GM19193 (cell line): ENCODE data around the gene CELF5.

ENCODE experiments used
- POLR2A ChIP-seq: IDR thresholded peaks from 4 replicates; pipeline ENCODE4 v1.6.1; 2011; ENCODE audit not compliant: insufficient read depth, insufficient read length; ENCODE audit errors: extremely low read depth

CELF5 gene

DNA sequence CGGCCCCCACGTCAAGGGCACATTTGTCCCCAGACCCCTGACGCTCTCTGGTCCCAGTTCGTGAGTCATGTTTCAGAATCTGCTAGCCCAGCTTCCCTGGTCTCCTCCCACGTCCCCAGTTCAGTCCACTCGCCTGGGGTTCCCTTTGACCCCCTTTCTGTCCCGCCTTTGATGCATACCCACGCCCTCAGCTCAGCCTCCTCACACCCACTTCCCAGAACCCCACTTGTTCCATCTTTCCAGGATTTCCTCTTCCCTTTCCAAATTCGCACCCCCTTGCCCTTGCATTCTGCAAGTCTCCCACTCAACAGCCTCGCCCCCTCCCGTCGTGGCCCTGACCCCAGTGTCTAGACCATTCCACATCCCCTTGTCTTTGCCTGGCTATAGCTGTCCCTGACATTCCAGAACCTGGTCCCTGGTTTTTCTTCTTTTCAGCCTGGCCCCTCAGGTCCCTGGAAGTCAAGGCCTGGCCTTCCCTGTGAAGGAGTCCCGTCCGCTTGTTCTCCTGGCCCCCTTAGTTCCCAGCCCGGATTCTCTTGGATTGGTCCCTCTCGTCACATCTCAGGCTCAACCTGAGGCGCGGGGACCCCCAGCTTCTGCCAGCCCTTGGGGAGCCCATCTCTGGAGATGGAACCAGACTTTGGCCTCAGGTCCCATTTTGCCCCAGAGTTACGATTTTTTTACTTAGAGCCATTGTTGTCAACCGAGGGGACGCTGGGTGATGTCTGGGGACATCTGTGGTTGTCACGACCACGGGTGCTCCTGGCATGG, 37.4 kb upstream of the CELF5 start:
- no peak for TF ChIP-seq POLR2A

DNA sequence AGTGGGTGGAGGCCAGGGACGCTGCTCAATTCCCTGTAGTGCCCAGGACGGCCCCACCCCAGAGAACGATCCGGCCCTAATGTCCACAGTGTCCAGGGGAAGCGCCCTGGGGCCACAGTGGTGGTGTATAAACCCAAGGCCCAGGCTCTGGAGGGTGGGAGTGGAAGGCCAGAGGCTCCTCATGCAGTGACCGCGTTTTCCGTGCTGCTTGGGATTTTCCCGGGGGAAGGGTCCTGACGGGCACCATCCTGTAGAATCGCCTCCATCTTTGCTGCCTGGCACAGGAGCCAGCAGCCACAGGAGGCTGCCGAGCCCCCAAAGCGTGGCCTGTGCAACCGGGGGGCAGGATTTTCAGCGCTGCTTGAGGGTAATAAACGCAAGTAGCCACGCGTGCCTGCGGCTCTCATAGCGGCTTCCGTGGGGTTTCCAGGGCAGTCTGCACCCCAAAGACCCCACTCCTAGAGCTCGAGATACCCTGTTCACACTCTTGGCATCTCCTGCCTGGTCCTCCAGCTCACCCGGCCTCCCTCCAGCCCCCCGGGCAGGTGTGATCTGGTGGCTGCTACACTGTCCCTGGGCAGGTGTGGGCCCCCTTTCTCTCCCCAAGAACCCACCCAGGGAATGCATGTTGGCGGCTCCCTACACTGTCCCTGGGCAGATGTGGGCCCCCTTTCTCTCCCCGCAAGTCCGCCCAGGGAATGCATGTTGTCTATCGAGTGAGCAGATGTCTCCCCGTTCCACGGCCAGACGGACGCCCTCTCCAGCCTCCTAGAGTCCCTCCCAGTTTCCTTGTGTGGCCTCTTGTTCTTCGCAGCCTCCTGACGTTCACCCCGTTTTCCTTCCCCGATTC, 36.6 kb upstream of the CELF5 start:
- no peak for TF ChIP-seq POLR2A

DNA sequence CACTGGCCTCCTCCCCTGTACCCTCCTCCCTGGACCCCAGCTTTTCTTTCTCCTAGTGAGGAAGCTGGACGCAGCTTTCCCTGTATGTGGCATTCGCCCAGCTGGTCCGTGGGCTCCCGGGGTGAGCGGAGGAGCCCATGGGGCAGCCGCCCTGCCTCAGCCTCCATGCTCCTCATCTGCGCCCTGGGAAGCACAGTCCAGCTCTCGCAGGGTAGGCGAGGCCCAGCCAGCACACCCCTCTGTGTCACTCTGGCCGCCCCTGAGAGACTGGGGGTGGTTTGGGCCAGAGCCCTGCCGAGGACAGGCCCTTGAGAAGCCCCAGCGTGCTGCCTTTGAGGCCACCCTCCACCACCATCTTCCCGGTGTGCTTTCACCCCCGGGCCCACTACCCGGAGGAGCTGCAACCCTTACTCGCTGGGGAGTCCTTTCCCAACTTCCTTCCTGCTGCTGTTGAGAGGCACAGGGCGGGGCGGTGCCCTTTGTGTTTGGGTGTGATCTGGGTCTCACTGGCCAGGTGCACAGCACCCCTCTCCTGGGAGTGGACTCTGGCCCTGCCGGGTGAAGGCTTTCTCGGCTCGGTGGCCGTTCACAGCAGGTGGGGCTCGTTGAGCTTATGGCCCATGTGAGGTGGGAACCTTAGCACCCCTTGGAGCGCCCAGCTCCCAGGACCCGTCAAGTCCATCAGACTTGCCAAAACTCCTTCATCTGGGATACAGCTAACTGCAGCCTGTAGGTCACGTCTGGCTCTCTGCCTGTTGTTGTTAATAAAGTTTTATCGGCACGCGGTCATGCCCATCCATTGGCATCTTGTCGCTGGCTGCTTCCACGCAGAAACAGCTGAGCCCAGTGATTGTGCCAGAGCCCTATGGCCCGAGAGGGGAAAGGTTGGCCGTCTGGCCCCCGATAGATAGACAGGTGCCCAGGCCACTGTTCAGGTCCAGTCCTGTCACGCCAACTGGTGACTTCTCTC, 35.5 kb upstream of the CELF5 start:
- no peak for TF ChIP-seq POLR2A

DNA sequence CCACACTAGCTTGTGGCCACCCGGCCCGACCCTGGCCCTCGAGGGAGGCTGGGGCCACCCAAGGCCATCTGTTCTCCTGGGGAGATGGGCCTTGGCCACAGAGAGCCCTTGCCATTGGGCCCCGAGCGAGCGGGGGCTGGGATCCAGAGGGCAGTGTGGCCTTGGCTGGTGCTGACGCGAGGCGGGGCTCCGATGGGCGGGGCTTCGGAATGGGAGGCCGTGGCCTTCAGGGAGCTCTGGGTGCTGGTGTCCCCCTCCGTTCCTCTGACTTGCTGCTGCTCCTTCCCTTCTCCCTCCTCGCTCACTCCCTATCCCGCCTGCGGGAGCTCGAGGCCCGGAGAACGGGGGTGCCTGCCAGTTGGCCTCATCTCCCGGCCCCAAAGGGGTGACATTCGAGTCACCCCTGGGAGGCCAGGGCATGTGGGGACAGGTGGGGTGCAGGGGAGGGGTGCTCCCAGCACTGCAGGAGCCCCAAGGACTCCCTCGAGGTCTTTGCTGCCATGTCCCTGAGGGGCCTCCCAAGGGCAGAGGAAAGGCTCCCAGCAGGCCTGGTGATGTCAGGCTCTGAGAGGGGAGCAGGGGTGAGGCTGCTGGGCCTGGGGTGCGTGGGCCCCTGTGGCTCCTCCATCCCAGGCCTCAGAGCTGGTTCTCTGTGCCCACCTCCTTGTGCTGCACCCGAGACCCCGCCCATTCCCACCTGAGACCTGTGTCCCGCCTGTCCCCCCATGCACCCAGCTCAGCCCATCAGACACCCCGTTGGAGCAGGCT, 34.6 kb upstream of the CELF5 start:
- no peak for TF ChIP-seq POLR2A

DNA sequence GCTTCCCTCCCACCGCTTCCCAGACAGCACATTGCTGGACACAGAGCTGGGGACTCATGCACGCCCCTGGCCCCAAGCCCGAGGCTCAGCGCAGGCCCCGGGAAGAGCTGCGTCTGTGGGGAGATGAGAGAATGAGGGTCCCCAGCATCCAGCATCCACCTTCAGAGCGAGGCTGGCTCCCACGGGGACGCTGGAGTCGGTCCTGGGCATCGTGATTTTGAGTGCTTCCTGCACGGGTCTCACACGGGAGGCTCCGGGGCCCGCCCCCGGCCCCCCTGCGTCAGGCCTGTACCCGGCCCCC, 34.0 kb upstream of the CELF5 start:
- no peak for TF ChIP-seq POLR2A

DNA sequence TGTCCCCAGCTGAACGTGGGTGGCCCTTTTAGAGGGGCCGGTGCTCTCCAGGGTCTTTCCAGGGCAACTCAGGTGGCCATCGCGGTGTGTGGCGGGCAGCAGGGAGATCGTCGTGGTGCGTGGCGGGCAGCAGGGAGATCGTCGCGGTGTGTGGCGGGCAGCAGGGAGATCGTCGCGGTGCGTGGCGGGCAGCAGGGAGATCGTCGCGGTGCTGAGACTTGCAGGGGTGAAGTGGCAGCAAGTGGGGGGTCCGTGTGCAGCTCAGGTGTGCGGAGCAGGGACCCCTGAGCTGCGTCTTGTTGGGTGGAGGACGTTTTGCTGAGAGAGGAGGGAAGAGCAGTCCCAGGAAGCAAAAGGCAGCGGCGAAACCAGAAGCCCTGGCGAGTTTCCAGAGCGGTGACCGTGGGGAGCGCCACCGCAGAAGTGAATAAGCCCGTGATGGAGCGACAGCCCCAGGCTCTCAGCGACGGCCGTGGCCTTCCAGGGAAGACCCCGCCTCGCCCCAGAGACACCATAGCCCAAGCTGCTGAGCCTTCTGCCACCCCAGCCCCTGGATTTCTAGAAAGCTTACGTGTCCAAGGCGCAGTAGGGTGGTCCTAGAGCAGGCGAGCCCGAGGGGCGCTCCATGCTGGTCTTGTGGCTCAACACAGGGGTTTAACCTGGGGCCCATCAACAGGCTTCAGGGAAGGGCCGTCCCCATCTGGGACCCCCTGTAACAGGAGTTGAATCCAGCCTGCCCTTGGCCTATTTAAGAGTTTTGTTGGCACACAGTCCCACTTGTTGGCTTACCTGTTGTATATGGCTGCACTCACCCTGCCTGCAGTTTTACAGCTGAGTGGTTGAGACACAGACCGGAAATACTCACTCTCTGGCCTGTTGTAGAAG, 33.3 kb upstream of the CELF5 start:
- no peak for TF ChIP-seq POLR2A

DNA sequence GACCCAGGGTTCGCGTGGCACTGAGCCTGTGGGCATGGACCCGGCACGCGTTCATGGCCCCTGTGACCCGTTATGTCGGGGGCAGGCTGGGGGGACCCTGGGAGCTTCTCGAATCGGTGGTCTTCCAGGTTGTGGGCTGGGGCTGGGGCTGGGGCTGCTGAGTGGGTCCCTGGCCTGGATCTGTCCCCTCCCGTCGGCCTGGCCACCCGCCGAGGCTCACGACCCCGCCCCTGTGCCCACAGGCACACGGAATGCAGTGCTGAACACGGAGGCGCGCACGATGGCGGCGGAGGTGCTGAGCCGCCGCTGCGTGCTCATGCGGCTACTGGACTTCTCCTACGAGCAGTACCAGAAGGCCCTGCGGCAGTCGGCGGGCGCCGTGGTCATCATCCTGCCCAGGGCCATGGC, 32.2 kb upstream of the CELF5 start:
- no peak for TF ChIP-seq POLR2A

DNA sequence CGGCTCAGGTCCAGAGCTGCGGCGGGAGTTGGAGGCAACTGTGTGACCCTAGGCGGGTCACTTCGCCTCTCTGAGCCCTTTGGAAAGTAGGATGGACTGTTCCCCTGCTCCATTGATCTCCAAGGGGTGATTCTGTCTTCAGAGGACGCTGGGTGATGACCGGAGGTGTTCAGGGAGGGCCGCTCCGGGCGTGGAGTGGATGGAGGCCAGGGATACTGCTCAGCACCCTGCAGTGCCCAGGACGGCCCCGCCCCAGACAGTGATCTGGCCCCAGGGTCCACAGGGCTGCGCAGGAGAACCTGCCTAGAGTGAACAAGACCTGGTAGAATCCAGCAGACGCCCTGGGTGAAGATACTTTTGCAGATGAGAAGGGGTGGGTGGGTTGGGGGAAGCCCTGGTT, 31.8 kb upstream of the CELF5 start:
- TF ChIP-seq POLR2A, result no peak

DNA sequence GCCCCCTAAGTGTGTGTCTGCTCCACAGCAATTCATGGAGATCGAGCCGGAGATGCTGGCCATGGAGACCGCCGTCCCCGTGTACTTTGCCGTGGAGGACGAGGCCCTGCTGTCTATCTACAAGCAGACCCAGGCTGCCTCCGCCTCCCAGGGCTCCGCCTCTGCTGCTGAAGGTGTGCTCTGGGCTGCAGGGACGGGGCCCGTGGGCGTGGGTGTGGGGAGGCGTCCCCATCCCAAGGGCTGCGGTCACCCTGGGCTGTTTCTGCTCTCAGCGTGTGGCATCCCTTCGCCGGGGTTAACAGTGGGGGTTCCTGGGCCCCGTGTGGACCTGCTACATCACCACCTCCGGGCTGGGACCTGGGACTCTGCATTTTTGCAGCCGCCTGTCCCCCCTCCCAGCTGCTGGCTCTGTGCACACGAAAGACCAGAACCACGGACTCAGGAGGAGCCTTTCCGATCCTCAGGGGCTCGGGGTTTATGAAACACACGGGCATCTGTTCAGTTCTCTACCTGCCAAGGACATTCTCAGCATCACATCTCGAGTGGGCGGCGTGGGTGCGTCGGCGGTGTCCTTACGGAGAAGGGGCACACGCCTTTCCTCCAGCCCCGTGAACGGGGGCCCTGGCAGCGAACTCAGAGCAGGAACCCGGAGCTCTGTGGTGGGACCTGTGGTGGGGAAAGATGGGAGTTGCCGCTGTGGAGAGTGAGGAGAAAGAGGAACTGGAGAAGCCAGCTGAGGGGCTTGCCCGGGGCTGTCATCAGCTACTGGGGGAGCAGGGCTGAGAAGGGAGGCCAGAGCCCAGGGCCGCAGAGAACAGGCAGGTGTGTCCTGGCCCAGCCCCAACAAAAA, 31.0 kb upstream of the CELF5 start:
- TF ChIP-seq POLR2A, result no peak

DNA sequence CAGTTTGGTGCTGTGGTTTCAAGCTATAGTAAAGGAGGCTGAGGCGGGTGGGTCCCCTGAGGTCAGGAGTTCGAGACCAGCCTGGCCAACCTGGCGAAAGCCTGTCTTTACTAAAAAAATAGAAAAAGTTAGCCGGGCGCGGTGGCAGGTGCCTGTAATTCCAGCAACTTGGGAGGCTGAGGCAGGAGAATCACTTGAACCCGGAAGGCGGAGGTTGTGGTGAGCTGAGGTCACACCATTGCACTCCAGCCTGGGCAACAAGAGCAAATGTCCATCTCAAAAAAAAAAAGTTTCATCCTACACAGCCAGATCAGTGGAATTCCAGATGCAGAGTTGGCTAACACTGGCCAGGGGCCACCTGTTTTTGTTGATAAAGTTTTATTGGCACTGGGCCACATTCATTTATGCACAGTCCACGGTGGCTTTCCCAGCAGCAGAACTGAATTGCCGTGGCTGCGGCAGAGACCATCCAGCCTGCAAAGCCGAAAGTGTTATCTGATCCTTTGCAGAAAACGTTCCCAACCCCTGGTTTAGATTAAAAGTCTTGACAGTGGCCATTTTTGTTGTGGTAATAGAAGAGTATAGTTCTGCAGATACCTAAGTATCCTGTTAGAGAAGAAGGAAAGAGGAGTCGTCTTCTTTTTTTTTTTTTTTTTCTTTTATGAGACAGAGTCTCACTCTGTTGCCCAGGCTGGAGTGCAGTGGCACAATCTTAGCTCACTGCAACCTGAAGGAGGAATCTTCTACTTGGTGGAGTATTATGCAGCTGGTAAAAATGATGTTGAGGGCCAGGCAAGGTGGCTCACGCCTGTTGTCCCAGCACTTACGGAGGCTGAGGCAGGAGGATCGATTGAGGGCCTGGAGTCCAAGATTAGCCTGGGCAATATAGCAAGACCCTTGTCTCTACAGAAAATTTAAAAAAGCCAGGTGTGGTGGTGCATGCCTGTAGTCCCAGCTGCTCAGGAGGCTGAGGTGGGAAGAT, 30.1 kb upstream of the CELF5 start:
- TF ChIP-seq POLR2A, result no peak
